A673 (cell line): Measurements from ENCODE around the gene TRPM2.

Experiments used
- EZH2 ChIP-seq: fragments of 200-600 bp; sonication (generic); IDR thresholded peaks from 2 replicates; pipeline ENCODE4 v1.6.1; 2017; ENCODE audit warnings: borderline replicate concordance, low read depth, mild to moderate bottlenecking, mixed read lengths, antibody characterized with exemption, low read length; ENCODE audit not compliant: poor library complexity, severe bottlenecking
- TF ChIP-seq, protein P1 (sequence below): fragments of 300-800, 200-600 bp; sonication (generic); conservative IDR thresholded peaks from 2 replicates; pipeline ENCODE4 v1.5.1; 2017; ENCODE audit warnings: low read depth, mild to moderate bottlenecking, antibody characterized with exemption, low read length, moderate library complexity, mixed read lengths

DNA sequence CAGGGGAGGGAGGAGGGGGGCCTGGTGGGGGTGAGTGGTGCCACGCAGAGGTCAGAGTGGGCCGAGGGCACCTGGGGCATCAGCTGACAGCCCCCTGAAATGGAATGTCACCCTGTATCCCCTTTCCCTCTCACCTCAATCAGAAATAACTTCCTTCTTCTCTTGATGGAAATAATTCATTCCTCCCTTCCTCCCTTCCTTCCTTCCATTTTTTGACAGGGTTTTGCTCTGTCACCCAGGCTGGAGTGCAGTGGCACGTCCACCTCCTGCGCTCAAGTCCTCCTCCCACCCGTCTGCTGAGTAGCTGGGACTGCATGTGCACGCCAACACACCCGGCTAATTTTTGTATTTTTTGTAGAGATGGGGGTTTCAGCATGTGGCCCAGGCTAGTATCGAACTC lies 53.5 kb downstream of the TRPM2 start:
- no peak for TF ChIP-seq EZH2
- TF ChIP-seq, protein P1, sequence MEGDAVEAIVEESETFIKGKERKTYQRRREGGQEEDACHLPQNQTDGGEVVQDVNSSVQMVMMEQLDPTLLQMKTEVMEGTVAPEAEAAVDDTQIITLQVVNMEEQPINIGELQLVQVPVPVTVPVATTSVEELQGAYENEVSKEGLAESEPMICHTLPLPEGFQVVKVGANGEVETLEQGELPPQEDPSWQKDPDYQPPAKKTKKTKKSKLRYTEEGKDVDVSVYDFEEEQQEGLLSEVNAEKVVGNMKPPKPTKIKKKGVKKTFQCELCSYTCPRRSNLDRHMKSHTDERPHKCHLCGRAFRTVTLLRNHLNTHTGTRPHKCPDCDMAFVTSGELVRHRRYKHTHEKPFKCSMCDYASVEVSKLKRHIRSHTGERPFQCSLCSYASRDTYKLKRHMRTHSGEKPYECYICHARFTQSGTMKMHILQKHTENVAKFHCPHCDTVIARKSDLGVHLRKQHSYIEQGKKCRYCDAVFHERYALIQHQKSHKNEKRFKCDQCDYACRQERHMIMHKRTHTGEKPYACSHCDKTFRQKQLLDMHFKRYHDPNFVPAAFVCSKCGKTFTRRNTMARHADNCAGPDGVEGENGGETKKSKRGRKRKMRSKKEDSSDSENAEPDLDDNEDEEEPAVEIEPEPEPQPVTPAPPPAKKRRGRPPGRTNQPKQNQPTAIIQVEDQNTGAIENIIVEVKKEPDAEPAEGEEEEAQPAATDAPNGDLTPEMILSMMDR = no peak
